ENCODE data around the gene CCDC68.
"Not testable (repeated sequence)": the region's sequence is repeated elsewhere in the genome, so short reads cannot be mapped to it uniquely, and the experiment has no call there.

Gene CCDC68

GRCh38 chr18:54880395-54881105, 78.7 kb downstream of the CCDC68 start:
- Mint-ChIP-seq H3K9me3 (ENCODE audit: low read depth) (no peaks in the 10 kb centered on the region), H3K4me3 (no peak overlapping the region), H3K4me1 (ENCODE audit: low read depth) (no peaks in the 10 kb centered on the region), H3K27ac (no peak overlapping the region), H3K27me3 (peaks cover 3% of the 10 kb centered on the region), H3K36me3 (no peaks in the 10 kb centered on the region)

GRCh38 chr18:54879691-54880090, 79.6 kb downstream of the CCDC68 start:
- Mint-ChIP-seq H3K27ac (no peak overlapping the region), H3K36me3 (no peaks in the 10 kb centered on the region), H3K9me3 (ENCODE audit: low read depth) (no peaks in the 10 kb centered on the region), H3K4me1 (ENCODE audit: low read depth) (no peaks in the 10 kb centered on the region), H3K4me3 (no peak overlapping the region), H3K27me3 (peaks cover 3% of the 10 kb centered on the region)

DNA sequence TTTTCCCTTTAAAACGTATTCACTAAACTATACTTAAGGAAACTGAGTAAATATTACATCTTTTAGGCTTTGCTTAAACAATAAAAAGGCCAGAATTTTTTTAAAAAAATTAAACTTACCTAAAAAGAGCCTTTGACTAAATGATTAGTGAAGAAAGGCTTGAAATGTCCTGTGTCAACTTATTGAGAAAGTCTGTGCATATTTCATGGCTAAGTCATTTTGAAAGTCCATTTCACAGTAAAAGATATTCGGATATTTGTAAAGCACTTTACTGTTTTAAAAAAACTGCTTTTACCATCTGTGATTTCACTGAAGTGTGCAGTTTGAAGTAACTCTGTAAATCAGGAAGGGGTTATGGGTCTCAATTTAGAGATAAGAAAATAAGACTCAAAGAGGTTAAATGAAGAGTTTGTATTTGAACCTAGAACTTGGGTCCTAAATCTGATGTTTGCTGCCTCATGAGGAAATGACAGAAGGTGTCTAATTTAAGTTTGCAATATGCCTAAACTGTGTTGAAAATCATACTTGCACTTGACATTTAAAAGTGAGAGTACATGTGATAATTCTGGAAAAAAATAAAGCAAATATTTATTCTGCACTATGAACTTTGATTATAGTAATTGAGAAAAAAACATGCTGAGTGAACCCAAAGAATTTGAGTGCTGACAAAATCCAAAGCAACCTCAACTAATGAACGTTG, 80.5 kb downstream of the CCDC68 start:
- Mint-ChIP-seq H3K4me1 (ENCODE audit: low read depth) (no peaks in the 10 kb centered on the region), H3K9me3 (ENCODE audit: low read depth) (no peaks in the 10 kb centered on the region), H3K27ac (no peak overlapping the region), H3K27me3 (peaks cover 3% of the 10 kb centered on the region), H3K4me3 (no peak overlapping the region), H3K36me3 (no peaks in the 10 kb centered on the region)

GRCh38 chr18:54878159-54878622, 81.1 kb downstream of the CCDC68 start:
- Mint-ChIP-seq H3K4me3 (no peak overlapping the region), H3K27me3 (peaks cover 3% of the 10 kb centered on the region), H3K27ac (no peak overlapping the region), H3K4me1 (ENCODE audit: low read depth) (no peaks in the 10 kb centered on the region), H3K9me3 (ENCODE audit: low read depth) (no peaks in the 10 kb centered on the region), H3K36me3 (no peaks in the 10 kb centered on the region)

DNA sequence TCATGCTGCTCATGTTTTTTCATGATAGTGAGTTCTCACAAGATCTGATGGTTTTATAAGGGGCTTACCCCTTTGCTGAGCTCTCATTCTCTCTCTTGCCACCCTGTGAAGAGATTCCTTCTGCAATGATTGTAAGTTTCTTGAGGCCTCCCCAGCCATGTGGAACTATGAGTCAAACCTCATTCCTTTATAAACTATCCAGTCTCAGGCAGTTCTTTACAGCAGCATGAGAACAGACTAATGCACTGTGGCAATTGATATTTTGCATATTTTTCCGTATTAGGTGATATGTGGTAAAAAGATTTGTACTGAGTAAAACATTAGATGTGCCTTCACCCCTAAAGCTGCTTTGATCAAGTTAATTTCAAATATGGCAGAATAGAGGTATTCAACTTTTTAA, 82.2 kb downstream of the CCDC68 start:
- Mint-ChIP-seq H3K27ac (no peak overlapping the region), H3K36me3 (no peaks in the 10 kb centered on the region), H3K4me1 (ENCODE audit: low read depth) (no peaks in the 10 kb centered on the region), H3K4me3 (no peak overlapping the region), H3K9me3 (ENCODE audit: low read depth) (no peaks in the 10 kb centered on the region), H3K27me3 (no peaks in the 10 kb centered on the region)

GRCh38 chr18:54875063-54875462, 84.2 kb downstream of the CCDC68 start:
- no peaks in the 10 kb centered on the region for H3K9me3 Mint-ChIP-seq (ENCODE audit: low read depth)
- H3K36me3 Mint-ChIP-seq: no peaks in the 10 kb centered on the region
- H3K27me3 Mint-ChIP-seq: no peaks in the 10 kb centered on the region

DNA sequence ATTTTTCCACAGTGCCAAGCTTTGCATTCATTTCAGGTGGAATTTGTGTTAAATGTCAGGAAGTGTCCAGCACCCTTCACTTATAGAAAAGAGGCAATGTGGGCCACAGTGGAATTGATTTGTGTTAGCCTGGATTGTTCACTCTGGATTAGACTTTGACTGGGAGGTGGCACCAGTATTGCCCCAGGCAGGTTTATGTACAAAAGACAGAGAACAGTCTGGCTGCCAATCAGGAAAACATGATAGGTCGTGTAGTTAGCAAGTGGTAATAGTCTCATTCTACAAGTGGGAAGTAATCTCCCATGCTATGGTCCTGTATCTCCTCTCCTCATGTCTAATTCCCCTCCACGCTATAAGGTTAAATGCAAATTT, 85.4 kb downstream of the CCDC68 start:
- Mint-ChIP-seq H3K36me3 (no peaks in the 10 kb centered on the region), H3K4me3 (no peak overlapping the region), H3K27ac (no peak overlapping the region), H3K27me3 (no peaks in the 10 kb centered on the region), H3K9me3 (ENCODE audit: low read depth) (no peaks in the 10 kb centered on the region), H3K4me1 (ENCODE audit: low read depth) (no peaks in the 10 kb centered on the region)

More at GRCh38 chr18:54875063-54875462, 84.2 kb downstream of the CCDC68 start:
- Mint-ChIP-seq H3K4me1 (ENCODE audit: low read depth) (no peaks in the 10 kb centered on the region), H3K4me3 (no peak overlapping the region), H3K27ac (no peak overlapping the region)

GRCh38 chr18:54872681-54873080, 86.6 kb downstream of the CCDC68 start:
- no peaks in the 10 kb centered on the region for H3K4me1 Mint-ChIP-seq (ENCODE audit: low read depth)
- H3K9me3 Mint-ChIP-seq (ENCODE audit: low read depth): no peaks in the 10 kb centered on the region
- no peak overlapping the region for H3K4me3 Mint-ChIP-seq
- no peaks in the 10 kb centered on the region for H3K36me3 Mint-ChIP-seq
- no peaks in the 10 kb centered on the region for H3K27me3 Mint-ChIP-seq
- no peak overlapping the region for H3K27ac Mint-ChIP-seq

GRCh38 chr18:54871231-54871630, 88.0 kb downstream of the CCDC68 start:
- H3K4me1 Mint-ChIP-seq (ENCODE audit: low read depth): no peaks in the 10 kb centered on the region
- no peaks in the 10 kb centered on the region for H3K9me3 Mint-ChIP-seq (ENCODE audit: low read depth)
- no peak overlapping the region for H3K27ac Mint-ChIP-seq
- no peak overlapping the region for H3K4me3 Mint-ChIP-seq
- H3K27me3 Mint-ChIP-seq: peaks cover 2% of the 10 kb centered on the region
- no peaks in the 10 kb centered on the region for H3K36me3 Mint-ChIP-seq

- Mint-ChIP-seq H3K36me3 (no peaks in the 10 kb centered on the region), H3K4me3 (no peak overlapping the region), H3K9me3 (ENCODE audit: low read depth) (no peaks in the 10 kb centered on the region), H3K4me1 (ENCODE audit: low read depth) (no peaks in the 10 kb centered on the region), H3K27ac (no peak overlapping the region), H3K27me3 (peaks cover 2% of the 10 kb centered on the region)
Measured at GRCh38 chr18:54867131-54867530, 92.1 kb downstream of the CCDC68 start.

GRCh38 chr18:54860941-54861340, 98.3 kb downstream of the CCDC68 start:
- H3K27me3 Mint-ChIP-seq: peaks cover 5% of the 10 kb centered on the region
- H3K9me3 Mint-ChIP-seq (ENCODE audit: low read depth): no peaks in the 10 kb centered on the region
- H3K4me3 Mint-ChIP-seq: no peak overlapping the region
- no peak overlapping the region for H3K27ac Mint-ChIP-seq
- H3K4me1 Mint-ChIP-seq (ENCODE audit: low read depth): no peaks in the 10 kb centered on the region
- no peaks in the 10 kb centered on the region for H3K36me3 Mint-ChIP-seq

DNA sequence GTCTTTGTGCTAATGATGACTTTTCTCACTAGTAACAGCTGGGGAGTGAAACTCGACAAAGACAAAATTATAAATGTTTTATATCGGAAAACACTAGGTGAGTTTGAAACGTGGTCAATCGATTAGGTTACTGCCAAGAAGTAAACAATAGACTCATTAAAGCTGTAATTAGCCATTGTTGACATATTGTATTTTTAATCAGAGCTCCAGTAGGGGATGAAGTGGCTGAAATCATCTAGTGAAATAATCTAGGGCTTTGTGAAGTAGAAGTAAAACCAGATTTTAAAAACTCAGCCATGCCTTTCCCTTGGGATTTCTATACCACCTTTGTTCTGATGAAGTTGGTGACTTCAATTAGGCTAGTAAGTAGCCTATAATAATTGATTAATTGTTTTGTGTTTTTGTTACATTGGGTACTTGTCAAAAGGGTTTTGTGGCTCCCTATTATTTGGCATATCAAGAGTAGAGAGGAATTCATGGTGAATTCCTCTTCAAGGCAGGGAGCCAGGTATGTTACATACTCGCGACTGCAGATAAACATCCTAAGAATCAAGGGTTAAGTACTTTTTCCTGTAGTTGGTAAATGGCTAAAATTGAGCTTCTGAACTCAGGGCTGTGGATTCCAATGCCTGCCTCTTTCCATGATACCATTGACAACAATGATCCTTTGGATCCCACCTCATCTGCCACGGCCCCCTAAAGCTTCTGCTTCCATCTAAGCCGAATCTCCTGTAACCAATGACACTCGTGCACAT, 99.4 kb downstream of the CCDC68 start:
- H3K27ac Mint-ChIP-seq: no peak overlapping the region
- no peaks in the 10 kb centered on the region for H3K4me1 Mint-ChIP-seq (ENCODE audit: low read depth)
- no peaks in the 10 kb centered on the region for H3K9me3 Mint-ChIP-seq (ENCODE audit: low read depth)
- peaks cover 5% of the 10 kb centered on the region for H3K27me3 Mint-ChIP-seq
- H3K36me3 Mint-ChIP-seq: no peaks in the 10 kb centered on the region
- H3K4me3 Mint-ChIP-seq: no peak overlapping the region

- no peaks in the 10 kb centered on the region for H3K9me3 Mint-ChIP-seq (ENCODE audit: low read depth)
- peaks cover 5% of the 10 kb centered on the region for H3K27me3 Mint-ChIP-seq
- H3K4me3 Mint-ChIP-seq: no peak overlapping the region
- H3K27ac Mint-ChIP-seq: no peak overlapping the region
- H3K4me1 Mint-ChIP-seq (ENCODE audit: low read depth): peaks cover 5% of the 10 kb centered on the region
- no peaks in the 10 kb centered on the region for H3K36me3 Mint-ChIP-seq
Measured at GRCh38 chr18:54857499-54857898, 101.8 kb downstream of the CCDC68 start.

GRCh38 chr18:54856105-54856646, 103.1 kb downstream of the CCDC68 start:
- H3K27me3 Mint-ChIP-seq: peaks cover 5% of the 10 kb centered on the region
- H3K27ac Mint-ChIP-seq: no peak overlapping the region
- H3K36me3 Mint-ChIP-seq: no peaks in the 10 kb centered on the region
- peaks cover 5% of the 10 kb centered on the region for H3K4me1 Mint-ChIP-seq (ENCODE audit: low read depth)
- no peak overlapping the region for H3K4me3 Mint-ChIP-seq
- no peaks in the 10 kb centered on the region for H3K9me3 Mint-ChIP-seq (ENCODE audit: low read depth)

- not testable (repeated sequence) for H3K36me3 Mint-ChIP-seq; H3K4me3 Mint-ChIP-seq; H3K4me1 Mint-ChIP-seq (ENCODE audit: low read depth); H3K27me3 Mint-ChIP-seq; H3K9me3 Mint-ChIP-seq (ENCODE audit: low read depth); H3K27ac Mint-ChIP-seq
Measured at GRCh38 chr18:54855050-54855449, 104.2 kb downstream of the CCDC68 start.

All from activated naive CD8-positive, alpha-beta T cell (primary cell).